H1 (cell line): Measurements from ENCODE around the gene HPS5. TPM values are rescaled to one million over a fixed set of nuclear protein-coding genes. Genes with fewer than 3 reads are reported as not detected.

Source experiments
- CTCF ChIA-PET: fragments of 300-600 bp; sonication (Branson Sonifier 250); formaldehyde crosslinking; loops from one replicate; lab custom pipeline; 2021; ENCODE audit not compliant: partially characterized antibody; lab: Charles Lee
- POLR2A ChIA-PET: fragments of 300-600 bp; sonication (Branson Sonifier 250); formaldehyde crosslinking; loops from one replicate; lab custom pipeline; 2021; ENCODE audit warnings: inconsistent platforms; ENCODE audit not compliant: partially characterized antibody; lab: Charles Lee
- DNase-seq, 2 experiments: peaks; one replicate each; pipeline versions ENCODE4 v3.0.0 to v3.0.0-alpha.2; 2010 to 2022; ENCODE audit warnings: low spot score in 2 of 2, low read depth in 1 of 2, mixed read lengths in 1 of 2
- FAIRE-seq: peaks from 2 replicates; lab custom pipeline; 2011; peaks lifted over from hg19 to GRCh38; lab: Jason Lieb, UNC
- H2AFZ ChIP-seq: 2 replicates; pipeline ENCODE4 v1.8.1; 2012; ENCODE audit warnings: low read length, inconsistent platforms
- H2AK5ac ChIP-seq: 2 replicates; pipeline ENCODE4 v1.6.1; 2013; ENCODE audit warnings: low read depth, low read length
- H2BK120ac ChIP-seq: replicated peaks from 2 replicates; pipeline ENCODE3; 2013; ENCODE audit warnings: low read depth, low read length, inconsistent platforms
- H2BK12ac ChIP-seq: 2 replicates; pipeline ENCODE4 v1.6.1; 2013; ENCODE audit warnings: low read depth, low read length
- H2BK15ac ChIP-seq: 2 replicates; pipeline ENCODE4 v1.6.1; 2013; ENCODE audit warnings: low read length
- H2BK20ac ChIP-seq: 2 replicates; pipeline ENCODE4 v1.6.1; 2013; ENCODE audit warnings: low read length
- H2BK5ac ChIP-seq: 2 replicates; pipeline ENCODE4 v1.6.1; 2013; ENCODE audit warnings: low read depth, low read length
- H3K14ac ChIP-seq: 2 replicates; pipeline ENCODE4 v1.6.1; 2013; ENCODE audit warnings: inconsistent platforms; ENCODE audit not compliant: insufficient read length
- H3K18ac ChIP-seq: 2 replicates; pipeline ENCODE4 v1.6.1; 2013; ENCODE audit warnings: low read length; ENCODE audit errors: extremely low read depth
- H3K23ac ChIP-seq: 2 replicates; pipeline ENCODE4 v1.6.1; 2013; ENCODE audit warnings: inconsistent platforms; ENCODE audit not compliant: insufficient read length
- H3K23me2 ChIP-seq: 2 replicates; pipeline ENCODE4 v1.6.1; 2013; ENCODE audit warnings: low read depth, low read length
- H3K27ac ChIP-seq: 2 replicates; pipeline ENCODE4 v1.6.1; 2011; ENCODE audit warnings: low read depth, low read length, inconsistent platforms
- H3K27me3 ChIP-seq, 4 experiments: replicated peaks in 1 of 4; 1 replicate in 1 of 4; 2 replicates in 3 of 4; pipeline versions ENCODE4 v1.6.1 to v1.8.1; 2011 to 2013; ENCODE audit warnings: low read length in 3 of 4, mild to moderate bottlenecking in 3 of 4, inconsistent platforms in 2 of 4, mixed read lengths in 2 of 4, moderate library complexity in 1 of 4; ENCODE audit not compliant: control insufficient read depth in 3 of 4, insufficient read depth in 3 of 4; ENCODE audit errors: extremely low read depth in 1 of 4
- H3K36me3 ChIP-seq, 4 experiments: 2 replicates each; pipeline versions ENCODE4 v1.6.1 to v1.8.1; 2011 to 2013; ENCODE audit warnings: mild to moderate bottlenecking in 4 of 4, low read length in 3 of 4, moderate library complexity in 2 of 4, control low read depth in 1 of 4, inconsistent platforms in 1 of 4; ENCODE audit not compliant: insufficient read depth in 4 of 4, control insufficient read depth in 2 of 4
- H3K4ac ChIP-seq: replicated peaks from 2 replicates; pipeline ENCODE3; 2013; ENCODE audit warnings: low read length, low read depth, mixed read lengths, inconsistent platforms; ENCODE audit not compliant: insufficient read length
- H3K4me1 ChIP-seq, 4 experiments: replicated peaks in 1 of 4; 1 replicate in 1 of 4; 2 replicates in 3 of 4; pipeline versions ENCODE4 v1.6.1 to v1.8.1; 2011 to 2013; ENCODE audit warnings: low read length in 3 of 4, inconsistent platforms in 2 of 4, mixed read lengths in 1 of 4; ENCODE audit not compliant: insufficient read depth in 4 of 4, control insufficient read depth in 3 of 4
- H3K4me2 ChIP-seq, 2 experiments: 2 replicates each; pipeline versions ENCODE4 v1.6.1 to v1.8.1; 2011 to 2013; ENCODE audit warnings: low read depth in 2 of 2, low read length in 2 of 2, control low read depth in 1 of 2, inconsistent platforms in 1 of 2, mild to moderate bottlenecking in 1 of 2; ENCODE audit not compliant: insufficient read depth in 1 of 2
- H3K4me3 ChIP-seq, 4 experiments: fragments of 200-600, 300-600 bp in 1 of 4; sonication (generic), shearing (Covaris generic), sonication (Bioruptor Twin) in 1 of 4; 2 replicates each; pipeline versions ENCODE4 v1.5.1 to v1.8.1; 2011 to 2016; ENCODE audit warnings: low read length in 4 of 4, low read depth in 3 of 4, control low read depth in 2 of 4, inconsistent platforms in 2 of 4, mild to moderate bottlenecking in 2 of 4, mixed read lengths in 1 of 4, moderate library complexity in 1 of 4; ENCODE audit not compliant: insufficient read depth in 2 of 4; ENCODE audit errors: extremely low read depth in 1 of 4
- H3K56ac ChIP-seq: replicated peaks from 2 replicates; pipeline ENCODE3; 2013; ENCODE audit warnings: low read depth, mild to moderate bottlenecking, mixed read lengths, low read length, inconsistent platforms; ENCODE audit not compliant: insufficient read length
- H3K79me1 ChIP-seq: 2 replicates; pipeline ENCODE4 v1.6.1; 2013; ENCODE audit warnings: low read depth, low read length, control low read depth
- H3K79me2 ChIP-seq, 2 experiments: 2 replicates each; pipeline versions ENCODE4 v1.6.1 to v1.8.1; 2012 to 2013; ENCODE audit warnings: low read length in 2 of 2, mild to moderate bottlenecking in 2 of 2, inconsistent platforms in 1 of 2; ENCODE audit not compliant: insufficient read depth in 2 of 2, control insufficient read depth in 1 of 2
- H3K9ac ChIP-seq, 4 experiments: replicated peaks in 1 of 4; 1 replicate in 1 of 4; 2 replicates in 3 of 4; pipeline versions ENCODE4 v1.6.1 to v1.8.1; 2011 to 2013; ENCODE audit warnings: low read depth in 3 of 4, low read length in 3 of 4, control low read depth in 2 of 4, mild to moderate bottlenecking in 2 of 4, moderate library complexity in 2 of 4, inconsistent platforms in 1 of 4; ENCODE audit errors: extremely low read depth in 1 of 4
- H3K9me3 ChIP-seq, 2 experiments: 2 replicates each; pipeline versions ENCODE4 v1.6.1 to v1.8.1; 2012 to 2013; ENCODE audit warnings: mild to moderate bottlenecking in 2 of 2, moderate library complexity in 2 of 2, control low read depth in 1 of 2, inconsistent platforms in 1 of 2, low read depth in 1 of 2, low read length in 1 of 2, mixed read lengths in 1 of 2; ENCODE audit not compliant: insufficient read depth in 2 of 2
- H4K20me1 ChIP-seq, 2 experiments: replicated peaks in 1 of 2; 2 replicates each; pipeline versions ENCODE3 to v1.8.1; 2011 to 2013; ENCODE audit warnings: inconsistent platforms in 2 of 2, low read length in 2 of 2, mild to moderate bottlenecking in 1 of 2; ENCODE audit not compliant: insufficient read depth in 2 of 2, control insufficient read depth in 1 of 2
- H4K5ac ChIP-seq: 2 replicates; pipeline ENCODE4 v1.6.1; 2013; ENCODE audit warnings: low read length, low read depth, mixed read lengths, inconsistent platforms; ENCODE audit not compliant: insufficient read length
- H4K8ac ChIP-seq: 2 replicates; pipeline ENCODE4 v1.8.0; 2013; ENCODE audit warnings: mild to moderate bottlenecking, moderate library complexity, low read length, inconsistent platforms; ENCODE audit not compliant: insufficient read depth; ENCODE audit errors: extremely low read depth
- H4K91ac ChIP-seq: replicated peaks from 2 replicates; pipeline ENCODE3; 2013; ENCODE audit warnings: low read length, mixed read lengths, inconsistent platforms; ENCODE audit not compliant: insufficient read length
- ASH2L ChIP-seq: fragments of 200-600, 300-600 bp; sonication (generic); IDR thresholded peaks from one replicate; pipeline ENCODE4 v1.7.1; 2017; ENCODE audit warnings: low read length
- CHD2 ChIP-seq: IDR thresholded peaks from 2 replicates; pipeline ENCODE4 v1.6.1; 2012; ENCODE audit warnings: low read length, improper control_type of control experiment
- RFX5 ChIP-seq: IDR thresholded peaks from 2 replicates; pipeline ENCODE4 v1.6.1; 2011; ENCODE audit warnings: low read depth, low read length, improper control_type of control experiment, borderline replicate concordance
- SIN3A ChIP-seq, 2 experiments: IDR thresholded peaks in 1 of 2; conservative IDR thresholded peaks in 1 of 2; 2 replicates each; pipeline ENCODE4 v1.6.1; 2011 to 2012; ENCODE audit warnings: low read length in 2 of 2, improper control_type of control experiment in 1 of 2, low read depth in 1 of 2, mild to moderate bottlenecking in 1 of 2
- SIX5 ChIP-seq: IDR thresholded peaks from 2 replicates; pipeline ENCODE4 v1.6.1; 2011; ENCODE audit warnings: mild to moderate bottlenecking, low read depth, low read length
- WGBS, 2 experiments: shearing (Covaris generic) in 1 of 2; methylation state at CpG; one replicate each; pipeline versions ENCODE4 v1.1.6 to v1.1.7; 2013 to 2015; ENCODE audit warnings: low lambda C conversion rate in 2 of 2, mixed read lengths in 2 of 2, inconsistent platforms in 1 of 2, low coverage in 1 of 2, missing lambda C conversion rate in 1 of 2; ENCODE audit not compliant: insufficient replicate concordance in 2 of 2, insufficient coverage in 1 of 2, insufficient read length in 1 of 2; ENCODE audit errors: extremely low coverage in 1 of 2, missing lambda C conversion rate in 1 of 2; 5-methylcytosine and 5-hydroxymethylcytosine counted together
- polyA plus RNA-seq, 7 experiments: library from polyadenylated mRNA; depleted of rRNA in 3 of 7; stranded (reverse) in 5 of 7; unstranded in 2 of 7; fragments of >200 nt in 5 of 7; fragments of 200-250 nt in 2 of 7; gene quantifications; 1 replicate in 5 of 7; 2 replicates in 1 of 7; 4 replicates in 1 of 7; pipeline versions ENCODE4 v1.2.1 to v1.2.3, GENCODE V29; 2011 to 2013; ENCODE audit warnings: missing spikeins in 2 of 7, mixed read lengths in 2 of 7
- total RNA-seq: library from RNA; stranded (reverse); fragmentation: NEBNext Ultra II Directional; extraction: Animal tissue kit (Norgen Biotek cat#: 25700); gene quantifications from 2 replicates; pipeline ENCODE4 v1.2.1, GENCODE V29; 2021
- TF ChIP-seq, protein P1 (sequence below), 3 experiments: IDR thresholded peaks; 1 replicate in 2 of 3; 2 replicates in 1 of 3; pipeline versions ENCODE4 v1.5.1 to v1.6.1; 2011; ENCODE audit warnings: low read length in 3 of 3, mild to moderate bottlenecking in 3 of 3, inconsistent platforms in 2 of 3, low read depth in 1 of 3, moderate library complexity in 1 of 3; ENCODE audit not compliant: insufficient read depth in 1 of 3; ENCODE audit errors: control extremely low read depth in 1 of 3

The HPS5 gene
- total and polyA plus RNA-seq, 2 of the 8 experiments (the other 6 are each of a cell fraction or from before 2014, with no cell fraction given) = 5.0 to 18.5 TPM

DNA sequence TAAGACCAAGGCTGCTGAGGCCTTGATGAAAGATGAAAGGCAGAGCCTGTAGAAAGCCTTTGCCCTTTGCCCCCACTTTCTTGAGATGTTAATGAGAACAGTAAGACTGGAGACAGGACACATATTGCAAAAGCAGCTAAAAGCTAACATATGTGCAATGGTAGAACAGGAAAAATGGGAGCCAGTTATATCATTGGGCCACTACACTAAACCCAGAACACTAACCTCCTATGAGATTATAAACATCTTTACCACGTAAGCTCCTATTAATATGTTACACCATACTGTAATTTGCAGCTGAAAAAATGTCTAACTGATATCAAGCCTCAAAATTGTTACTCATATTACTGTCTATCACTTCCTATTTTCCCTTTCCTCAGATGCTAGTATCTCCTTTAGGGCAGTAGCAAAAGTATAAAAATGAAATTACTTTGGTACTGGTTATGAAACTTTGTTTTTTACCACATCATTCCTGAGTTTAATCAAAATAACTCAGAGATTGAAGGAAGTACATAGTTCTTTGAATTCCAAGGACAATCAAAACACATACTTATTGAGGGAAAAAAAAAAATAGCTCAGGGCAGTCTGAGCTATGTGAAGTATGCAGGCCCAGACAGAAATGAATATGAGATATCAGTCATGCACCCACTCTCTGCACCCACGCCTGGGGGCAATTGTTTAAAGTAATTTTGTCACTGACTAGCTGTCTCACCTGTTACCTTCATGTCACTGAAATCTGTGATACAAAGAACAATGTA lies 9.1 kb downstream of the HPS5 start:
- ChIA-PET POLR2A (interaction anchor here (1.0 to 1.3 kb wide), 4 partner anchors 9 to 23 kb away, joined by 3 to 4 read pairs (median 3); partner anchors contain the start of gene HPS5), CTCF (interaction anchor here (0.7 to 1.8 kb wide), 3 partner anchors 23 to 198 kb away, joined by 3 to 9 read pairs (median 3); no protein-coding TSS in a partner anchor)
- Histone ChIP-seq H3K4ac (no peak overlapping the region), H4K5ac (no peak overlapping the region), H3K9me3 (no peaks in the 10 kb centered on the region), H3K23ac (no peak overlapping the region), H3K56ac (no peak overlapping the region), H3K36me3 (peaks cover 7 to 33% (median 21%) of the 10 kb centered on the region in 4 experiments), H3K27me3 (no peaks in the 10 kb centered on the region), H3K14ac (no peak overlapping the region), H3K27ac (no peak overlapping the region), H2BK5ac (no peak overlapping the region), H3K23me2 (no peaks in the 10 kb centered on the region), H4K20me1 (no peaks in the 10 kb centered on the region), H2AFZ (no peak overlapping the region), H3K79me1 (peaks cover 12% of the 10 kb centered on the region; the same call in 1 of the 2 replicates), H2BK12ac (no peak overlapping the region), H2BK120ac (no peak overlapping the region), H4K91ac (no peak overlapping the region), H3K4me2 (no peak overlapping the region), H3K4me3 (no peak overlapping the region), H2BK20ac (no peak overlapping the region), H3K4me1 (no peaks in the 10 kb centered on the region), H4K8ac (no peak overlapping the region), H3K9ac (no peak overlapping the region), H3K18ac (no peak overlapping the region), H2AK5ac (no peak overlapping the region), H2BK15ac (no peak overlapping the region), H3K79me2 (peaks cover 0 to 36% of the 10 kb centered on the region in 2 experiments; a peak in 2 of 4 replicates)
- 89% methylated on average over 2 of the region's 2 CpGs; no CpG with 5 or more reads in 1 of the 2 experiments for WGBS, 2 experiments
- TF ChIP-seq RFX5 (no peak), CHD2 (no peak), SIX5 (no peak), ASH2L (no peak), SIN3A (conservative IDR thresholded peaks at IDR 0.05 in 1 of 2, IDR thresholded peaks at IDR 0.05 in 1 of 2; ENCODE audit: low read depth in 1 of 2, low read length in 2 of 2) (no peak)
- TF ChIP-seq, protein P1, sequence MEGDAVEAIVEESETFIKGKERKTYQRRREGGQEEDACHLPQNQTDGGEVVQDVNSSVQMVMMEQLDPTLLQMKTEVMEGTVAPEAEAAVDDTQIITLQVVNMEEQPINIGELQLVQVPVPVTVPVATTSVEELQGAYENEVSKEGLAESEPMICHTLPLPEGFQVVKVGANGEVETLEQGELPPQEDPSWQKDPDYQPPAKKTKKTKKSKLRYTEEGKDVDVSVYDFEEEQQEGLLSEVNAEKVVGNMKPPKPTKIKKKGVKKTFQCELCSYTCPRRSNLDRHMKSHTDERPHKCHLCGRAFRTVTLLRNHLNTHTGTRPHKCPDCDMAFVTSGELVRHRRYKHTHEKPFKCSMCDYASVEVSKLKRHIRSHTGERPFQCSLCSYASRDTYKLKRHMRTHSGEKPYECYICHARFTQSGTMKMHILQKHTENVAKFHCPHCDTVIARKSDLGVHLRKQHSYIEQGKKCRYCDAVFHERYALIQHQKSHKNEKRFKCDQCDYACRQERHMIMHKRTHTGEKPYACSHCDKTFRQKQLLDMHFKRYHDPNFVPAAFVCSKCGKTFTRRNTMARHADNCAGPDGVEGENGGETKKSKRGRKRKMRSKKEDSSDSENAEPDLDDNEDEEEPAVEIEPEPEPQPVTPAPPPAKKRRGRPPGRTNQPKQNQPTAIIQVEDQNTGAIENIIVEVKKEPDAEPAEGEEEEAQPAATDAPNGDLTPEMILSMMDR (IDR thresholded peaks at IDR 0.05; ENCODE audit: control extremely low read depth in 1 of 3, insufficient read depth in 1 of 3, low read depth in 1 of 3, low read length in 3 of 3) = no peak
- no peak for DNase-seq
- FAIRE-seq = no peak
